ENCODE measurements around the gene NMBR.

GRCh38 chr6:142028527-142028926, 118.4 kb downstream of the NMBR start:
- no peak for TF ChIP-seq POLR2A (IDR thresholded peaks at IDR 0.05)
- TF ChIP-seq, protein P1, sequence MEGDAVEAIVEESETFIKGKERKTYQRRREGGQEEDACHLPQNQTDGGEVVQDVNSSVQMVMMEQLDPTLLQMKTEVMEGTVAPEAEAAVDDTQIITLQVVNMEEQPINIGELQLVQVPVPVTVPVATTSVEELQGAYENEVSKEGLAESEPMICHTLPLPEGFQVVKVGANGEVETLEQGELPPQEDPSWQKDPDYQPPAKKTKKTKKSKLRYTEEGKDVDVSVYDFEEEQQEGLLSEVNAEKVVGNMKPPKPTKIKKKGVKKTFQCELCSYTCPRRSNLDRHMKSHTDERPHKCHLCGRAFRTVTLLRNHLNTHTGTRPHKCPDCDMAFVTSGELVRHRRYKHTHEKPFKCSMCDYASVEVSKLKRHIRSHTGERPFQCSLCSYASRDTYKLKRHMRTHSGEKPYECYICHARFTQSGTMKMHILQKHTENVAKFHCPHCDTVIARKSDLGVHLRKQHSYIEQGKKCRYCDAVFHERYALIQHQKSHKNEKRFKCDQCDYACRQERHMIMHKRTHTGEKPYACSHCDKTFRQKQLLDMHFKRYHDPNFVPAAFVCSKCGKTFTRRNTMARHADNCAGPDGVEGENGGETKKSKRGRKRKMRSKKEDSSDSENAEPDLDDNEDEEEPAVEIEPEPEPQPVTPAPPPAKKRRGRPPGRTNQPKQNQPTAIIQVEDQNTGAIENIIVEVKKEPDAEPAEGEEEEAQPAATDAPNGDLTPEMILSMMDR (IDR thresholded peaks at IDR 0.05) = no peak

All from suprapubic skin (tissue), 3 donors.